ENCODE data around the gene PVALEF.

GRCh38 chr17:81200201-81200600, 34.9 kb downstream of the PVALEF start:
- TF ChIP-seq TARDBP (IDR thresholded peaks at IDR 0.05) (no peak), BHLHE40 (IDR thresholded peaks at IDR 0.05; ENCODE audit: borderline replicate concordance) (no peak), SP1 (IDR thresholded peaks at IDR 0.05) (no peak), FOXM1 (IDR thresholded peaks at IDR 0.05; ENCODE audit: borderline replicate concordance) (no peak), ARNT (IDR thresholded peaks at IDR 0.05) (no peak), L3MBTL2 (conservative IDR thresholded peaks at IDR 0.05) (no peak), FOXA1 (IDR thresholded peaks at IDR 0.05) (no peak)

Data from HEK293T (cell line).